HEK293 (cell line): ENCODE measurements around the gene MED6.

Experiments used
- CTCF ChIP-seq: fragments of 450-650 bp; formaldehyde crosslinking; IDR thresholded peaks from 2 replicates; pipeline ENCODE4 v1.5.1; 2016; ENCODE audit warnings: missing biosample characterization, missing genetic modification characterization
- GFI1B ChIP-seq: fragments of 450-650 bp; formaldehyde crosslinking; IDR thresholded peaks from 2 replicates; pipeline ENCODE4 v1.5.1; 2016; ENCODE audit warnings: missing biosample characterization, missing genetic modification characterization
- KLF16 ChIP-seq: fragments of 450-650 bp; formaldehyde crosslinking; IDR thresholded peaks from 2 replicates; pipeline ENCODE4 v1.5.1; 2017; ENCODE audit warnings: missing biosample characterization, missing genetic modification characterization
- REST ChIP-seq: fragments of 450-650 bp; formaldehyde crosslinking; IDR thresholded peaks from 2 replicates; pipeline ENCODE4 v1.5.1; 2016; ENCODE audit warnings: missing biosample characterization, missing genetic modification characterization
- TCF7L2 ChIP-seq: IDR thresholded peaks from 2 replicates; pipeline ENCODE4 v1.6.1; 2011; ENCODE audit warnings: low read depth, mild to moderate bottlenecking, inconsistent platforms, low read length, moderate library complexity, borderline replicate concordance
- YY1 ChIP-seq: fragments of 450-650 bp; formaldehyde crosslinking; IDR thresholded peaks from 2 replicates; pipeline ENCODE4 v1.5.1; 2018; ENCODE audit warnings: missing biosample characterization, missing genetic modification characterization
- ZBTB10 ChIP-seq: fragments of 450-650 bp; formaldehyde crosslinking; IDR thresholded peaks from 2 replicates; pipeline ENCODE4 v1.5.1; 2016; ENCODE audit warnings: missing biosample characterization, missing genetic modification characterization
- ZBTB26 ChIP-seq: fragments of 450-650 bp; formaldehyde crosslinking; optimal IDR thresholded peaks from 2 replicates; pipeline ENCODE3; 2016; ENCODE audit warnings: missing biosample characterization, mild to moderate bottlenecking, missing genetic modification characterization
- ZBTB49 ChIP-seq: fragments of 450-650 bp; formaldehyde crosslinking; IDR thresholded peaks from 2 replicates; pipeline ENCODE4 v1.5.1; 2016; ENCODE audit warnings: missing biosample characterization, missing genetic modification characterization, low read depth
- ZFP3 ChIP-seq: fragments of 450-650 bp; formaldehyde crosslinking; IDR thresholded peaks from 2 replicates; pipeline ENCODE4 v1.5.1; 2016; ENCODE audit warnings: low read depth, missing biosample characterization, missing genetic modification characterization
- ZNF174 ChIP-seq: fragments of 450-650 bp; formaldehyde crosslinking; IDR thresholded peaks from 2 replicates; pipeline ENCODE4 v1.5.0; 2017; ENCODE audit warnings: missing biosample characterization, mild to moderate bottlenecking, missing genetic modification characterization
- ZSCAN23 ChIP-seq: fragments of 450-650 bp; formaldehyde crosslinking; IDR thresholded peaks from 2 replicates; pipeline ENCODE4 v1.5.1; 2016; ENCODE audit warnings: missing biosample characterization, missing genetic modification characterization

GRCh38 chr14:70641548-70642302 lies 41.3 kb upstream of the MED6 start, which contains the start of gene TTC9:
- TF ChIP-seq ZBTB10 (tag by site-specific recombination): 0 out of 2 replicates have a peak, but pooled peaks have one; percentile 9
- TF ChIP-seq ZSCAN23: no peak
- TF ChIP-seq ZBTB49 (tag by site-specific recombination): no peak
- TF ChIP-seq TCF7L2: no peak
- no peak for TF ChIP-seq ZNF174
- no peak for TF ChIP-seq ZFP3 (tag by site-specific recombination)
- TF ChIP-seq KLF16 (tag by site-specific recombination): no peak
- TF ChIP-seq CTCF (tag by site-specific recombination): no peak
- TF ChIP-seq REST (tag by site-specific recombination): no peak
- TF ChIP-seq GFI1B: no peak
- TF ChIP-seq ZBTB26 (tag by site-specific recombination): peak; percentile 35
- no peak for TF ChIP-seq YY1 (tag by site-specific recombination)
